Measurements from ENCODE around the gene SRXN1.

SRXN1 gene

GRCh38 chr20:668050-668449 is 15.1 kb upstream of the SRXN1 start:
- H3K4me1 Mint-ChIP-seq, result peaks cover 10% of the 10 kb centered on the region
- peaks cover 94% of the 10 kb centered on the region for H3K27me3 Mint-ChIP-seq
- no peaks in the 10 kb centered on the region for H3K36me3 Mint-ChIP-seq
- CTCF ChIA-PET, result interaction anchor here (0.6 to 3.7 kb wide), 11 partner anchors 12 to 326 kb away, joined by 3 to 13 read pairs (median 4); no protein-coding TSS in a partner anchor
- DNase-seq, result no peak
- no peak overlapping the region for H3K27ac Mint-ChIP-seq
- no peaks in the 10 kb centered on the region for H3K9me3 Mint-ChIP-seq
- no peak overlapping the region for H3K4me3 Mint-ChIP-seq

- no peaks in the 10 kb centered on the region for H3K36me3 Mint-ChIP-seq
- H3K4me1 Mint-ChIP-seq, result peaks cover 15% of the 10 kb centered on the region
- no peaks in the 10 kb centered on the region for H3K9me3 Mint-ChIP-seq
- peaks cover 94% of the 10 kb centered on the region for H3K27me3 Mint-ChIP-seq
- no peak overlapping the region for H3K4me3 Mint-ChIP-seq
- CTCF ChIA-PET, result interaction anchor here (0.5 to 3.7 kb wide), 23 partner anchors 9 to 1712 kb away, joined by 3 to 13 read pairs (median 4); no protein-coding TSS in a partner anchor
- no peak overlapping the region for H3K27ac Mint-ChIP-seq
- peak; percentile 76 for DNase-seq
These were observed 14.5 kb upstream of the SRXN1 start for GRCh38 chr20:667351-668034.

- Mint-ChIP-seq H3K4me3 (no peak overlapping the region), H3K4me1 (peaks cover 15% of the 10 kb centered on the region), H3K36me3 (no peaks in the 10 kb centered on the region), H3K27me3 (peaks cover 94% of the 10 kb centered on the region), H3K27ac (no peak overlapping the region), H3K9me3 (no peaks in the 10 kb centered on the region)
- no peak for DNase-seq
- CTCF ChIA-PET, result interaction anchor here (0.5 to 3.7 kb wide), 19 partner anchors 10 to 1713 kb away, joined by 3 to 13 read pairs (median 4); no protein-coding TSS in a partner anchor
These were observed 13.9 kb upstream of the SRXN1 start for GRCh38 chr20:666877-667276.

- Mint-ChIP-seq H3K9me3 (no peaks in the 10 kb centered on the region), H3K36me3 (no peaks in the 10 kb centered on the region), H3K27ac (no peak overlapping the region), H3K4me3 (no peak overlapping the region), H3K4me1 (peaks cover 9% of the 10 kb centered on the region), H3K27me3 (peaks cover 95% of the 10 kb centered on the region)
- no peak for DNase-seq
- CTCF ChIA-PET, result interaction anchor here (0.7 to 1.2 kb wide), 3 partner anchors 17 to 104 kb away, joined by 3 to 4 read pairs (median 3); no protein-coding TSS in a partner anchor
These were observed 12.3 kb upstream of the SRXN1 start for GRCh38 chr20:665276-665675.

- peaks cover 9% of the 10 kb centered on the region for H3K4me1 Mint-ChIP-seq
- H3K27ac Mint-ChIP-seq, result no peak overlapping the region
- CTCF ChIA-PET, result interaction anchor here (0.6 to 1.2 kb wide), 3 partner anchors 17 to 103 kb away, joined by 3 to 4 read pairs (median 3); no protein-coding TSS in a partner anchor
- no peaks in the 10 kb centered on the region for H3K36me3 Mint-ChIP-seq
- DNase-seq, result no peak
- peaks cover 96% of the 10 kb centered on the region for H3K27me3 Mint-ChIP-seq
- H3K9me3 Mint-ChIP-seq, result no peaks in the 10 kb centered on the region
- peak overlapping the region; percentile 41 for H3K4me3 Mint-ChIP-seq
These were observed 11.6 kb upstream of the SRXN1 start for GRCh38 chr20:664576-664975.

GRCh38 chr20:664151-664550 is 11.2 kb upstream of the SRXN1 start:
- no peak overlapping the region for H3K4me3 Mint-ChIP-seq
- no peak overlapping the region for H3K27ac Mint-ChIP-seq
- peaks cover 9% of the 10 kb centered on the region for H3K4me1 Mint-ChIP-seq
- H3K9me3 Mint-ChIP-seq, result no peaks in the 10 kb centered on the region
- CTCF ChIA-PET, result interaction anchor here (0.6 to 1.2 kb wide), 2 partner anchors 16 to 19 kb away, joined by 3 to 4 read pairs; no protein-coding TSS in a partner anchor
- no peaks in the 10 kb centered on the region for H3K36me3 Mint-ChIP-seq
- no peak for DNase-seq
- peaks cover 98% of the 10 kb centered on the region for H3K27me3 Mint-ChIP-seq

- no peaks in the 10 kb centered on the region for H3K36me3 Mint-ChIP-seq
- DNase-seq, result no peak
- no peak overlapping the region for H3K27ac Mint-ChIP-seq
- H3K4me1 Mint-ChIP-seq, result peaks cover 9% of the 10 kb centered on the region
- peaks cover 99% of the 10 kb centered on the region for H3K27me3 Mint-ChIP-seq
- H3K9me3 Mint-ChIP-seq, result no peaks in the 10 kb centered on the region
- no peak overlapping the region for H3K4me3 Mint-ChIP-seq
- CTCF ChIA-PET, result no interaction called here
These were observed 10.5 kb upstream of the SRXN1 start for GRCh38 chr20:663315-664090.

- CTCF ChIA-PET, result interaction anchor here (1.0 kb wide), 1 partner anchor 17 kb away, joined by 3 read pairs; no protein-coding TSS in a partner anchor
- peaks cover 9% of the 10 kb centered on the region for H3K4me1 Mint-ChIP-seq
- H3K27me3 Mint-ChIP-seq, result peaks cover 98% of the 10 kb centered on the region
- DNase-seq, result no peak
- peak overlapping the region; percentile 43 for H3K27ac Mint-ChIP-seq
- H3K36me3 Mint-ChIP-seq, result no peaks in the 10 kb centered on the region
- H3K9me3 Mint-ChIP-seq, result no peaks in the 10 kb centered on the region
- no peak overlapping the region for H3K4me3 Mint-ChIP-seq
These were observed 9.5 kb upstream of the SRXN1 start for GRCh38 chr20:662277-663192.

GRCh38 chr20:661474-662270 is 8.7 kb upstream of the SRXN1 start:
- Mint-ChIP-seq H3K36me3 (no peaks in the 10 kb centered on the region), H3K9me3 (no peaks in the 10 kb centered on the region), H3K4me3 (no peak overlapping the region), H3K4me1 (peaks cover 9% of the 10 kb centered on the region), H3K27me3 (peaks cover 91% of the 10 kb centered on the region), H3K27ac (no peak overlapping the region)
- DNase-seq, result no peak
- CTCF ChIA-PET, result interaction anchor here (1.0 to 1.3 kb wide), 2 partner anchors 16 to 99 kb away, joined by 3 read pairs; no protein-coding TSS in a partner anchor

GRCh38 chr20:658731-659291 is 5.8 kb upstream of the SRXN1 start:
- Mint-ChIP-seq H3K27ac (no peak overlapping the region), H3K4me1 (peaks cover 10% of the 10 kb centered on the region), H3K27me3 (peaks cover 76% of the 10 kb centered on the region), H3K4me3 (no peak overlapping the region), H3K36me3 (no peaks in the 10 kb centered on the region), H3K9me3 (no peaks in the 10 kb centered on the region)
- DNase-seq, result no peak
- CTCF ChIA-PET, result no interaction called here

GRCh38 chr20:658202-658601 is 5.2 kb upstream of the SRXN1 start:
- H3K4me1 Mint-ChIP-seq, result peaks cover 13% of the 10 kb centered on the region
- no peak for DNase-seq
- H3K27ac Mint-ChIP-seq, result no peak overlapping the region
- no peaks in the 10 kb centered on the region for H3K9me3 Mint-ChIP-seq
- no peak overlapping the region for H3K4me3 Mint-ChIP-seq
- H3K27me3 Mint-ChIP-seq, result peaks cover 70% of the 10 kb centered on the region
- H3K36me3 Mint-ChIP-seq, result no peaks in the 10 kb centered on the region
- CTCF ChIA-PET, result no interaction called here

GRCh38 chr20:655726-656624 is 3.0 kb upstream of the SRXN1 start:
- Mint-ChIP-seq H3K27ac (no peak overlapping the region), H3K27me3 (peaks cover 48% of the 10 kb centered on the region), H3K4me3 (no peak overlapping the region), H3K9me3 (no peaks in the 10 kb centered on the region), H3K4me1 (peaks cover 19% of the 10 kb centered on the region), H3K36me3 (no peaks in the 10 kb centered on the region)
- DNase-seq, result no peak
- CTCF ChIA-PET, result interaction anchor here (1.7 kb wide), 1 partner anchor 11 kb away, joined by 8 read pairs; no protein-coding TSS in a partner anchor
